M059J (cell line): ENCODE data around the gene NIP7. TPM values are rescaled to one million over a fixed set of nuclear protein-coding genes. Genes with fewer than 3 reads are reported as not detected.
A peak's percentile ranks its signal among the peaks of the same experiment; 100 is the strongest.
"Not testable (repeated sequence)": the region's sequence is repeated elsewhere in the genome, so short reads cannot be mapped to it uniquely, and the experiment has no call there.

Experiments
- DNase-seq: peaks from one replicate; pipeline ENCODE4 v3.0.0-alpha.2; 2012; ENCODE audit warnings: low read depth
- total RNA-seq: library from RNA; depleted of rRNA; stranded (reverse); fragments of >200 nt; shearing (Covaris generic); gene quantifications from 2 replicates; pipeline ENCODE4 v1.2.3, GENCODE V29; 2014; rRNA removed

NIP7 gene
- 24.5 and 29.4 TPM in 2 replicates for total RNA-seq

DNA sequence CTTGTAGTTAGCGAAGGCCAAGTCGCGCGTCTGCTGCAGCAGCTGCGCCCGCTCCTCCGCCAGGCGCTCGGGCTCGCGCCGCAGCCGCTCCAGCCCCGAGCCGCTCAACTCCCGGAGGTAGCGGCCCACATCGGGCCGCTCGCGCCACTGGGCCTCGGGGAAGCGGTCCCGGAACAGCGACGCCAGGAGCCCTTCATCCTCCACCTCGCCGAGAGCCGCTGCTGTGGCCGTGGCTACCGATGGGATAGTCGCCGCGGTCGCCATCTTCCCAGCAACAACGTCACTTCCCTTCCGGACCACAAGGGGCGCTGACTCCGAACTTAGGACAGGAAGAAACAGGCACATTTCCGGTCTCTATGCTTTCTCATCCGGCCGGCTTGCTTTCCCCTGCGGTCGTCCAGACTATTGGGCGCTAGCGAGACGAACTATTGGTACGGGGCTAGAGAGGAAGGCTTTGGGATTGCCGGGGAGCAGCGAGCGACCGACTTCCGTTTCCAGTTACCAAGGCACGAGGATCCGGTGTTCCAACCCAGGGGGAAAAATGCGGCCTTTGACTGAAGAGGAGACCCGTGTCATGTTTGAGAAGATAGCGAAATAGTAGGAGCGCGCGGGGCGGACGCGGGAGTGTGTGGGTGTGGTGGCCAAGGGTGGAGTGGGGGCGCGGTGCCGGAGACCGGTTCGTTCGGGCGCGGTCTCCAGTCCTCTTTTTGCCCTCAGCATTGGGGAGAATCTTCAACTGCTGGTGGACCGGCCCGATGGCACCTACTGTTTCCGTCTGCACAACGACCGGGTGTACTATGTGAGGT, at the start of gene NIP7, which contains the start of gene COG8:
TSS of gene NIP7 (plus strand) at position 484 of the 806 bp plus-strand sequence. CDS start at position 542, 58 bp downstream.
TSS of gene COG8 (minus strand) at position 276 of the 806 bp plus-strand sequence. CDS start at position 264, 12 bp downstream.
- DNase-seq: peak; percentile 99

GRCh38 chr16:69291657-69292056, 47.9 kb upstream of the NIP7 start:
- DNase-seq: not testable (repeated sequence)

DNA sequence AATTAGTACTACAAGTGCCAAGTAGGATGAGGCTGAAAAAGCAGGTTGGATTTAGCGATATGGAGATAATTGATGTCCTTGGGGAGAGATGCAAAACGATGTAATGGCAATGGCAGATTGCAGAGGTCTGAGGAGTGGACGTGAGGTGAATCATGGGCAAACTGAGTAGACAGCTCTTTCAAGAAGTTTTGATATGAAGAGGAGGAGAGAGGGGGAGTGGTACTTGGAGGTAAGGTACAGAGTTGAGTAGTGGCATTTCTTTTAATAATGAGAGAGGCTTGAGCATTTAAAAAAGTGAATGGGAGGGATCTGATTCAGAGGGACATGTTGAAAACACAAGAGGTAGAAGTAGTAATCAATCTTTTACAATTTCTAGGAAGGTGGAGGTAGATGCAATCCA, 46.2 kb upstream of the NIP7 start:
- DNase-seq: no peak

GRCh38 chr16:69294051-69294450, 45.5 kb upstream of the NIP7 start:
- DNase-seq: no peak

GRCh38 chr16:69296771-69297170, 42.8 kb upstream of the NIP7 start:
- DNase-seq: not testable (repeated sequence)

DNA sequence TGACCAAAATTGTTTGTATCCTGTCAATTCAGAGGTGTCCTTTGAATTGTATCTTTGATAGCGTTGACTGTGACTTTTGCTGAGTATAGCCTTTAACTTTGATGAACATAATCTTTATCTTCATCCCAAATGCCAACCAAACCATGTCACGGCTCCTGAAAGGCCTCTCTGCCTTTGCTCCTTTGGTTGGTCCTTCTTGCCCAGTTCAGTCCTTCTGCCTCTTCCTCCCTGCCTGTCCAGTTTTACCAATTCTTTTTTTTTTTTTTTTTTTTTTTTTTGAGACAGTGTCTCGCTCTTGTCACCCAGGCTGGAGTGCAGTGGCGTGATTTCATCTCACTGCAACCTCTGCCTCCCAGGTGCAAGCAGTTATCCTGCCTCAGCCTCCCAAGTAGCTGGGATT, 41.3 kb upstream of the NIP7 start:
- DNase-seq: no peak

GRCh38 chr16:69301187-69301586, 38.4 kb upstream of the NIP7 start:
- DNase-seq: no peak

GRCh38 chr16:69301861-69302260, 37.7 kb upstream of the NIP7 start:
- no peak for DNase-seq

DNA sequence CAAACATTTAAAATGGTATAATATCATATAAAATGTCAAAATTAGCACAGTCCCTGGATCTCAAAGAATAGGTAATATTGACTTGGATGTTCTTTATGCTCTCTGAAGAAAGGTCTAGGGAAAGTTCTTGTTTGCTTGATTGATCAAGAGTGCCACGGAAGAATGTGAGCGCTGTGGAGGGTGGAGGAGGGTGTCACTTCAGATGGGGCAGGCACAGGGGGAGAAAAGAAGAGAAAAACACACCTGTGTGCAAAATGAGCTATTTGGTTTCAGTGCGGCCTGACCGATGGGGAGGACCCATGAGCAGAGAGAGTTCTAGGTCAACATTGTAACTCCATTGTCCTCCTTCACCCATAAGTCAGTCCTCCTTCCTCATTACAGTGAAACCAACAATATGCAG, 37.3 kb upstream of the NIP7 start:
- no peak for DNase-seq

DNA sequence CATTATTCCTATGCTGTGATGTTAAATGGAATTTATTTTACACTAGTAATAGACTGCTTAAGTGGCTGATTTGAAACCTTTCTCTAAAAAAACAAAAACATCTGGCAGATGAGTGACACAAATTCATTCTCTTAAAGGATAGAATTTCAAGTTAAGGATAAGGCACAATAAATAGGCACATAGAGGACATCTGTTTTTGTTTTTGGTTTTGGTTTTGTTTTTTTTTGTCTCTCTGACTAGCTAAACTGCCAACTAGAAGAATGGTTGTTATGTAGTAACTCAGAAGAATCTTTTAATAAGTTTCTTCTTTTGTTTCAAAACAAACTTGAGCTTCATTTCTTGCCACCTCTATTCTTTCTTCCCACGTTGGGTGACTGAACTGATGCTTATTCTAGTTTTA, 33.5 kb upstream of the NIP7 start:
- DNase-seq: no peak

DNA sequence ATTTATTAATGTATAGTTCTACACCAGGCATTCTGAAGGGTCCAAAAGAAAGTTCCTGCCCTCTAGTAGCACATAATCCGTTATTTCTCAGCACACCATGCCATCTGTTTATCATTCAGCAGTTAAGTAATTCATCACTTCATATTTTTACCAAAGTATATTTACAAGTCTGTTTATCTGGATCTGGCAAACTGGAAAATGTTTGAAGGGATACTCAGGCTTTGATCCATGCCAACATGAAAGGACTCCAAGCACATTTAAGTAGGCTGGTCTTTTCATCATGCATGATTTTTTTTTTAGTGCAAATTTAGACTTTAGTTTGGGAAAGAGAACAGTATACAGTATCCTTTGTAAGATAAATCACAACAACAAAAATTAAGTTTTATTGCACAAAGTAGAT, 32.5 kb upstream of the NIP7 start:
- no peak for DNase-seq

GRCh38 chr16:69307856-69308255, 31.7 kb upstream of the NIP7 start:
- no peak for DNase-seq

- no peak for DNase-seq
Observed at GRCh38 chr16:69309316-69309715, 30.3 kb upstream of the NIP7 start.

- peak; percentile 91 for DNase-seq
Observed at GRCh38 chr16:69310653-69311532, 28.7 kb upstream of the NIP7 start, which contains the start of gene VPS4A. TSS of gene VPS4A (plus strand) at chr16:69311350. CDS start at chr16:69311512, 162 bp downstream.

GRCh38 chr16:69311533-69312387, 27.8 kb upstream of the NIP7 start:
- peak; percentile 47 for DNase-seq

GRCh38 chr16:69313469-69313868, 26.1 kb upstream of the NIP7 start:
- no peak for DNase-seq

GRCh38 chr16:69314534-69314933, 25.0 kb upstream of the NIP7 start:
- DNase-seq: no peak

- DNase-seq: no peak
Observed at GRCh38 chr16:69315486-69316311, 23.9 kb upstream of the NIP7 start.

- no peak for DNase-seq
Observed at GRCh38 chr16:69316595-69317034, 23.0 kb upstream of the NIP7 start.

DNA sequence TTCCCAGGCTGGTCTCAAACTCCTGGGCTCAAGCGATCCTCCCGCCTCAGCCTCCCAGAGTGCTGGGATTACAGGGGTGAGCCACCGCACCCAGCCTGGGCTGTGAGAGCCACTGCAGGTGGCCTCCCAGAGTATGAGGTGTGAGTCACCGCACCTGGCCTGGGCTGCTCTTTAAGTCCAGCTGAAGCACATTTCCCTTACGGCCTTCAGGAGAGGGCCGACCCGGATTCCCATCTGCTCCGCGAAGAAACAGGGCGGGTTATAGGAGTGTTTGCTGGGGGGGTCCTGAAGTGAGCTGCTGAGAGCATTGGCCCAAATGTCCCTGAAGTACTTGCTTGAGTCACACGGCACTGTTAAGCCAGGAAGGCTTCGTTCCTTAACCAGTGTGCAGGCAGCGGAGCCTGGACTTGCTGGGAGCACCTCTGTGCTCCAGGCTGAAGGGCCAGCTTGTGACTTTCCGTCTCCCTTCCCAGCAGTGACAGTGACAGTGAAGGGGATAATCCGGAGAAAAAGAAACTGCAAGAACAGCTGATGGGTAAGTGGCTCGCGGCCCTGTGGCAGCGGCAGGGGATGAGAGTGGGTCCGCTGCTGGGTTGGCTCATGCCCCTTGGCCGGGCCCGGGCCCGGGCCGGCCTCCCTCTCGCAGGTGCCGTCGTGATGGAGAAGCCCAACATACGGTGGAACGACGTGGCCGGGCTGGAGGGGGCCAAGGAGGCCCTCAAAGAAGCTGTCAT, 21.2 kb upstream of the NIP7 start:
- no peak for DNase-seq
